ENCODE measurements around the gene MBP.

- no peak for TF ChIP-seq TAF1 (IDR thresholded peaks at IDR 0.05; ENCODE audit: low read depth, low read length)
- no peak for TF ChIP-seq POLR2A (IDR thresholded peaks at IDR 0.05; ENCODE audit: low read depth, low read length)
- no peak for TF ChIP-seq POLR2AphosphoS5 (IDR thresholded peaks at IDR 0.05; ENCODE audit: low read depth, low read length)
- TF ChIP-seq PAX5 (IDR thresholded peaks at IDR 0.05; ENCODE audit: insufficient read depth, low read length, severe bottlenecking): no peak
- TF ChIP-seq POU2F2 (IDR thresholded peaks at IDR 0.05; ENCODE audit: low read depth, low read length): no peak
- no peak for TF ChIP-seq SPI1 (IDR thresholded peaks at IDR 0.05; ENCODE audit: low read depth, low read length)
Measured at GRCh38 chr18:77049938-77050337, 82.6 kb downstream of the MBP start.

Data from GM12891 (cell line).